Testis (tissue), 3 donors: ENCODE results near the gene TRIM58. TPM values are rescaled to one million over a fixed set of nuclear protein-coding genes. Genes with fewer than 3 reads are reported as not detected.

Experiments used
- DNase-seq: peaks from one replicate; pipeline ENCODE4 v3.0.0-alpha.2; 2019
- H3K27ac ChIP-seq, 2 donors: fragments of 200-600 bp; sonication (generic); one replicate each; pipeline ENCODE4 v1.5.1; 2019
- H3K27me3 ChIP-seq: fragments of 200-600 bp; sonication (generic); one replicate; pipeline ENCODE4 v1.5.1; 2019
- H3K36me3 ChIP-seq: fragments of 200-600 bp; sonication (generic); one replicate; pipeline ENCODE4 v1.5.1; 2017; ENCODE audit warnings: low read depth; ENCODE audit errors: missing control alignments
- H3K4me1 ChIP-seq: fragments of 200-600 bp; sonication (generic); one replicate; pipeline ENCODE4 v1.5.1; 2019
- H3K4me3 ChIP-seq, 2 donors: fragments of 200-600 bp; sonication (generic); one replicate each; pipeline ENCODE4 v1.5.1; 2017 to 2019
- H3K9me3 ChIP-seq: fragments of 200-600 bp; sonication (generic); one replicate; pipeline ENCODE4 v1.5.1; 2017
- CTCF ChIP-seq, 3 experiments: fragments of 450-650 bp in 2 of 3; fragments of 200-600 bp in 1 of 3; sonication (generic) in 1 of 3; IDR thresholded peaks; one replicate each; pipeline ENCODE4 v1.5.1; 2016 to 2019; ENCODE audit warnings: antibody characterized with exemption in 3 of 3, mild to moderate bottlenecking in 2 of 3, moderate library complexity in 1 of 3
- POLR2A ChIP-seq: fragments of 450-650 bp; IDR thresholded peaks from one replicate; pipeline ENCODE4 v1.6.1; 2017; ENCODE audit warnings: antibody characterized with exemption, mild to moderate bottlenecking, moderate library complexity
- WGBS, 2 donors: methylation state at CpG; one replicate each; pipeline ENCODE4 v1.1.5; 2018; 5-methylcytosine and 5-hydroxymethylcytosine counted together
- intact Hi-C: fragments of 100-400 bp; cut with DNase I; formaldehyde crosslinking; loops from one replicate; pipeline ENCODE4 v1.15.1; 2023; ENCODE audit warnings: low total_unique reads
- polyA plus RNA-seq: library from polyadenylated mRNA; stranded (reverse); fragments of 350-450 nt; fragmentation: Illumina TruSeq; extraction: RNeasy Lipid Tissue Mini Kit (QIAGEN cat#74804); gene quantifications from one replicate; pipeline ENCODE4 v1.2.3, GENCODE V29; 2014; ENCODE audit warnings: low read depth, low replicate concordance; ENCODE audit not compliant: insufficient read depth
- total RNA-seq, 2 donors: library from RNA; depleted of rRNA; stranded (reverse); fragments of >200 nt; gene quantifications; one replicate each; pipeline ENCODE4 v1.2.3, GENCODE V29; 2016

The TRIM58 gene
- total and polyA plus RNA-seq, 3 donors from 2014 or later, result 2.9 to 7.5 (median 5.7) TPM

GRCh38 chr1:247825362-247825761 is 31.6 kb upstream of the TRIM58 start:
- H3K27ac ChIP-seq, result no peak overlapping the region
- DNase-seq, result no peak
- TF ChIP-seq POLR2A, result no peak
- no peak for TF ChIP-seq CTCF (IDR thresholded peaks at IDR 0.05)
- H3K27me3 ChIP-seq, result no peaks in the 10 kb centered on the region
- no peaks in the 10 kb centered on the region for H3K36me3 ChIP-seq
- H3K9me3 ChIP-seq, result no peaks in the 10 kb centered on the region
- WGBS, 2 donors, result 65 to 67% methylated on average over 13 of the region's 13 CpGs
- H3K4me3 ChIP-seq, result no peak overlapping the region
- intact Hi-C loops, result no loop called here
- H3K4me1 ChIP-seq, result no peaks in the 10 kb centered on the region

GRCh38 chr1:247829656-247830055 is 27.3 kb upstream of the TRIM58 start:
- Histone ChIP-seq H3K4me1 (no peaks in the 10 kb centered on the region), H3K4me3 (no peak overlapping the region), H3K27me3 (no peaks in the 10 kb centered on the region), H3K9me3 (no peaks in the 10 kb centered on the region), H3K27ac (no peak overlapping the region), H3K36me3 (no peaks in the 10 kb centered on the region)
- TF ChIP-seq CTCF (IDR thresholded peaks at IDR 0.05), result no peak
- TF ChIP-seq POLR2A, result no peak
- intact Hi-C loops, result no loop called here
- no peak for DNase-seq
- WGBS, 2 donors, result 0% methylated on average over 1 of the region's 1 CpG

GRCh38 chr1:247833601-247834000 is 23.4 kb upstream of the TRIM58 start:
- no peaks in the 10 kb centered on the region for H3K4me1 ChIP-seq
- intact Hi-C loops, result no loop called here
- no peak for TF ChIP-seq POLR2A
- no peak for TF ChIP-seq CTCF (IDR thresholded peaks at IDR 0.05)

GRCh38 chr1:247840818-247841217 is 16.2 kb upstream of the TRIM58 start:
- no peak overlapping the region for H3K4me3 ChIP-seq
- intact Hi-C loops, result no loop called here
- no peak for DNase-seq
- H3K36me3 ChIP-seq, result no peaks in the 10 kb centered on the region
- H3K27ac ChIP-seq, result no peak overlapping the region
- WGBS, 2 donors, result 90 to 96% methylated on average over 2 of the region's 2 CpGs
- H3K9me3 ChIP-seq, result no peaks in the 10 kb centered on the region
- no peak for TF ChIP-seq CTCF (IDR thresholded peaks at IDR 0.05)
- no peak for TF ChIP-seq POLR2A
- H3K4me1 ChIP-seq, result no peaks in the 10 kb centered on the region
- H3K27me3 ChIP-seq, result no peaks in the 10 kb centered on the region

More at GRCh38 chr1:247833601-247834000, 23.4 kb upstream of the TRIM58 start:
- Histone ChIP-seq H3K27me3 (no peaks in the 10 kb centered on the region), H3K4me3 (no peak overlapping the region), H3K36me3 (no peaks in the 10 kb centered on the region), H3K27ac (no peak overlapping the region), H3K9me3 (no peaks in the 10 kb centered on the region)
- 67 to 74% methylated on average over 6 of the region's 6 CpGs for WGBS, 2 donors
- DNase-seq, result no peak

- 93 to 95% methylated on average over 2 of the region's 2 CpGs for WGBS, 2 donors
- Histone ChIP-seq H3K4me3 (no peak within 1 kb of the TSS), H3K27ac (no peak within 1 kb of the TSS), H3K27me3 (no peaks in the 10 kb centered on the region), H3K36me3 (no peaks in the 10 kb centered on the region), H3K4me1 (no peaks in the 10 kb centered on the region), H3K9me3 (no peaks in the 10 kb centered on the region)
- no peak for DNase-seq
- intact Hi-C loops, result no loop called here
- TF ChIP-seq POLR2A, result no peak
- no peak for TF ChIP-seq CTCF (IDR thresholded peaks at IDR 0.05)
Observed at GRCh38 chr1:247841796-247842195, 15.2 kb upstream of the TRIM58 start, which contains the start of gene OR11L1. OR11L1 (minus strand) TSS chr1:247841896; CDS start chr1:247841896, 0 bp downstream.
